Measurements from ENCODE around the gene RUSF1.
"Not testable (repeated sequence)": the region's sequence is repeated elsewhere in the genome, so short reads cannot be mapped to it uniquely, and the experiment has no call there.

RUSF1 gene

DNA sequence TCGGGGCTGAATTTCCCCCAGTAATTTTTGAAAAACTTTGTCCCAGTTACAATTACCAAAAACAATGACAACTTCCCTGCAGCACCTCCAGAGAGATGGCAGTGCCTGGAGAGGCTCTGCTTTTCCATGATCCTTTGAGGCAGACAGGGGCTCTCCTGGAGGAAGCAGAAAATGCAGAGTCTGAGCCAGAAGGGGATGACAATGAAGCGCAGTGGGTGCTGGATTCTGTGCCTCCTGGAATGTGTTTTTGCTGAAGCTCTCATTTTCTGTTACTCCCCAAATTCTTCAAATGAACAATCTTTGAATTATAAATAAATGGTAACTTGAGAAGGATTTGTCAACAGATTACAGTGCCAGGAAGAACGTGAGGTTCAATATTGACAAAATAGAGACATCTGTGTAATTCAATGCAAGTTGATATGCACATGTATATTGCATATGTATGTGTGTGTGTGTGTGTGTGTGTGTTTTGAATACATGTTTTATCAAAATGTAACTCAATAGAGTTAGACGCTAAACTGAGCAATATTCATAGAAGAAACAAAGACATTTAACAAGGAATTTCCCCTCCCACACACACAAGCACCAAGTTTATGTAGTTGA is 9.7 kb upstream of the RUSF1 start:
- DNase-seq (ENCODE audit: low spot score) = no peak

- no peak for DNase-seq (ENCODE audit: low spot score)
Measured at GRCh38 chr16:31513884-31514283, 5.7 kb upstream of the RUSF1 start.

- DNase-seq (ENCODE audit: low spot score) = peak; percentile 6
Measured at GRCh38 chr16:31513126-31513525, 4.9 kb upstream of the RUSF1 start.

DNA sequence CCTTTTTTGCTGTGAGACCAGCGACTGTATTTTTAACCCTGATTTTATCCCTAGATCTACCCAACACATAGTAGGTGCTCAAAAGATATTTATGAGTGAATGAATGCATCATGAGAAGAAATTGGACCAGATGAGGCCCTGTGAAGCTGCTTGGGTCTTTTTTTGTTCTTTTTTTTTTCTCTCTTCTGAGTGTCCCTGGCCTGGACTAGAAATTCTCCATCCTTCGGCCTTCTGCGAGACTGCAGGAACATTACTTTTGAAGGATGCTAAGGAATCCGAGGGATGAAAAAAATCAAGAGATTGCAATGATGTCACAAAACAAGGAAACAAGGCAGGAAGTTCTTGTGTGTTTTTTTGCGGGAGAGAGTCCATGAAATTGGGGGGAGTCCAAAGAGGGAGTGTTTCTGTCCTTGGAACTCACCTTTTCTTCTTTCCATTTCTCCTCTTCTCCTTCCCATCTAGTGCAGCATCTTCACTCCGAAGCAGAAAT is 560 bp upstream of the RUSF1 start:
- peak; percentile 11 for DNase-seq (ENCODE audit: low spot score)

DNA sequence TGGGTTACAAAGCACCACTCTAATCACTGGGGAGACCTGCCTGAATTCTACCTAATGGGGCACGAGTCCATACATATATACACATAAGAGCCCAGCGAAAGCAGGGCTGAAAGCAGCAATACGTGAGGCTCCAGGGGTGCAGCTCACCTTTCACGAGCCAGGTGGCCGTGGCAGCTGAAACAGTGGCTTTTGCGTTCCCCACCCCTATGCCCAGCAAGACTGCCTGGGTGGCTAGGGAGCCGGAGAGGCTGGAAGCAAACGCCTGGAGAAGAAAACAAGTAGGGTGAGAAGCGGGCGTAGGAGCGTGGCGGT is 618 bp downstream of the RUSF1 start:
- DNase-seq (ENCODE audit: low spot score) = peak; percentile 4

- no peak for DNase-seq (ENCODE audit: low spot score)
Measured at GRCh38 chr16:31505483-31505882, 2.7 kb downstream of the RUSF1 start.

DNA sequence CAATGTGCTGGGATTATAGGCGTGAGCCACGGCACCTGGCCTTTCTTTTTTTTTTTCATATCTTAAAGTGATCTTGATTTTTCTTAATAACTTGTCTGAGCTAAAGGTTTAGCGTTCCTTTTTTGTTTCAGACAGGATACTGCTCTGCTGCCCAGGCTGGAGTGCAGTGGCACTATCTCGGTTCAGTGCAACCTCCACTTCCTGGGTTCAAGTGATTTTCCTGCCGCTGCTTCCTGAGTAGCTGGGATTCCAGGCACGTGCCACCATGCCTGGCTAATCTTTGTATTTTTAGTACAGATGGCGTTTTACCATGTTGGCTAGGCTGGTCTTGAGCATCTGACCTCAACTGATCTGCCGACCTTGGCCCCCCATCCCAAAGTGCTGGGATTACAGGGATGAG is 4.0 kb downstream of the RUSF1 start:
- DNase-seq (ENCODE audit: low spot score) = no peak

DNA sequence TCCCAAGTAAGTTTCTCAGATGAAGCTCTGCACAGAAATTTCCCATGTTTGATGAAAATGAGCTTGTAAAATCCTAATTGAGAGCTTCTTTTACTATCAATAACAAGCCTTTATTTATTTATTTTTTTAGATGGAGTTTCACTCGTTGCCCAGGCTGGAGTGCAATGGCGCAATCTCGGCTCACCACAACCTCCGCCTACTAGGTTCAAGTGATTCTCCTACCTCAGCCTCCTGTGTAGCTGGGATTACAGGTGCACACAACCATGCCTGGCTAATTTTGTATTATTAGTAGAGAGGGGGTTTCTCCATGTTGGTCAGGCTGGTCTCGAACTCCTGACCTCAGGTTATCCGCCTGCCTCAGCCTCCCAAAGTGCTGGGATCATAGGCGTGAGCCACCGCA is 4.6 kb downstream of the RUSF1 start:
- not testable (repeated sequence) for DNase-seq (ENCODE audit: low spot score)

- no peak for DNase-seq (ENCODE audit: low spot score)
Measured at GRCh38 chr16:31502981-31503380, 5.2 kb downstream of the RUSF1 start.

DNA sequence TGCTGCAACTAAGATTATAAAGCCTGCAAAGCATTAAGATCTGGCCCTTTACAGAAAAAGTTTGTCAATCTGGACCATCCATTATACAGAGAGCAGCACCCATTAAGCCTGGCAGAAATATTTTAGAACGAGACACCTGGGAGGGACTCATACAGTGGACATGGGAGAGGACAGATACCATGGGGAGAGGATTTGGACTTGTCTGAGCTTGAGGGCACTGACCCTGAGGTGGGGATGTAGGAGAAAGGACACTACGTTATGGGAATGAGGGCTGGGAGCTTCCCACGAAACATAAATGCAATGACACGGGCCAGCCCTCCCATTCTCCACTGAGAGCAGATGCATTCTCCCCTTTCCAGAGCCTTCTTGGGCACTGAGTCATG is 6.2 kb downstream of the RUSF1 start:
- no peak for DNase-seq (ENCODE audit: low spot score)

DNA sequence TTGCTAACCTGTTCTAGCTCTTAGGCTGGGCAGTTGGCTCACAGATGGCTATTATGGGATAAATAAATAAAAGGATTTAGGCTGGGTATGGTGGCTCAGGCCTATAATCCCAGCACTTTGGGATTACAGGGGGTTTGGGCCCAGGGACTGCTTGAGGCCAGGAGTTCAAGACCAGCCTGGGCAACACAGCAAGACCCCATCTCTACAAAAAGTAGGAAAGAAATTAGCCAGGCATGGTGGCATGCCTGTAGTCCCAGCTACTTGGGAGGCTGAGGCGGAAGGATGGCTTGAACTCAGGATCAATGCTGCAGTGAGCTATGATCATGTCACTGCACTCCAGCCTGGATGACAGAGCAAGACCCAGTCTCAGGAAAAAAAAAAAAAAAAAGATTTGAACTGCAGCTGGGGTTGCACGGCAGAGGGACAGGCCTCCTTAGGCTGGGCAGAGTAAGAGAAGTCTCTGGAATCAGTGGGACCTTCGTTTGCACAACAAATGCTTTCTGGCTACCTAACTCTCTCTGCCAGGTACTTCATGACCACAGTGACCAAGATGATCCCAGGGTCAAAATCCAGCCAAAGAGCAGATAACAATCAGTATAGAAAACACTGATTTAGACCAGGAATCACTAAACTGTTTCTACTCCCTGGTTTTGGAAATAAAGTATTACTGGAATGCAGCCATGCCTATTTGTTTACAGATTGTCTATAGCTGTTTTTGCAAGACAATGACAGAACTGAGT is 6.8 kb downstream of the RUSF1 start:
- DNase-seq (ENCODE audit: low spot score) = no peak

DNA sequence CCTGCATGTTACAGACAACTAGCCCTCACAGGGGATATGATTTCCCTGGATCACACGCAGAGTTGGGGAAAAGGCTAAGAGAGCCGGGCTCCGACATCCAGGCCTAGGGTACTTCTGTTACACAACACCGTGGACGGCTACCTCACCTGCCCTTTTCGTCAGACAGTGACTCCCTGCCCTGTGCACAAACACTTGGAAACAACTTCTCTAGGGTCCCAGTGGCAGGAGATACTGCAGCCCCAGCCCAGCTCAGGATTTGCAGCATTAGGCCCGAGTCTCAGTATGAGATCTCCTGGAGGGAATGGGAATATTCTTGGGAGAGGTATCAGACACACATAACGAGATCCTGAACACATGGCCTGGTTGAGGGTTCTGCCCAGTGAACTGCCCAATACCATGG is 8.3 kb downstream of the RUSF1 start:
- no peak for DNase-seq (ENCODE audit: low spot score)

GRCh38 chr16:31498493-31498892 is 9.7 kb downstream of the RUSF1 start:
- no peak for DNase-seq (ENCODE audit: low spot score)

GRCh38 chr16:31496670-31497069 is 11.5 kb downstream of the RUSF1 start:
- no peak for DNase-seq (ENCODE audit: low spot score)

DNA sequence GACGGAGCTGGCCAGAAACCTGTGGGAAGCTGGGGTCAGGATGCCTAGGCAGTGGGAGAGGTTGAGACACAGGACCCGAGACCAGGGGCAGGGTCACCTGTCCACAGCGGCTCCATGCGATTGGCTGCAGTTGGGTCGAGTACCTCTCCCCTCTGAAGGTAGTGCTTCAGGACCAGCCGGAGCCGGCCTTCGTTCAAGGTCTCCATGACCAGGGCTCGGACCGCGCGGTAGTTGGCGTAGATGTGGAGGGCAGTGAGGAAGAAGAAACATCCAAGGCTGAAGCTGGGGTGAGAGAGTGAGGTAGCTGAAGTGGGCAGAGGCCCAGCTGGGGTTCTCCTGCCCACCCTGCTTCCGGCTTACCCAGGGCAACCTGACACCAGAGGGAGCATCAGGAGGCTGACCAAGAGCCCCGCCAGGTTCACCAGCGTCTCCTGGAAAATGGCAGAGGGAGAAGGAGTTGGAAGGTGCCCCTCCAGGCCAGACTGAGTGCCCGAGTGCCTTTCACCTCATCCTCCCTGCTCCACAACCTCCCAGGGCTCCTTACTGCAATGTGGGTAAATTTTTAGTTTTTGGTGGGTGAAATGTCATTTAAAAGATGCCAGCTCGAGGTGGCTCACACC is 14.6 kb downstream of the RUSF1 start:
- DNase-seq (ENCODE audit: low spot score) = no peak

DNA sequence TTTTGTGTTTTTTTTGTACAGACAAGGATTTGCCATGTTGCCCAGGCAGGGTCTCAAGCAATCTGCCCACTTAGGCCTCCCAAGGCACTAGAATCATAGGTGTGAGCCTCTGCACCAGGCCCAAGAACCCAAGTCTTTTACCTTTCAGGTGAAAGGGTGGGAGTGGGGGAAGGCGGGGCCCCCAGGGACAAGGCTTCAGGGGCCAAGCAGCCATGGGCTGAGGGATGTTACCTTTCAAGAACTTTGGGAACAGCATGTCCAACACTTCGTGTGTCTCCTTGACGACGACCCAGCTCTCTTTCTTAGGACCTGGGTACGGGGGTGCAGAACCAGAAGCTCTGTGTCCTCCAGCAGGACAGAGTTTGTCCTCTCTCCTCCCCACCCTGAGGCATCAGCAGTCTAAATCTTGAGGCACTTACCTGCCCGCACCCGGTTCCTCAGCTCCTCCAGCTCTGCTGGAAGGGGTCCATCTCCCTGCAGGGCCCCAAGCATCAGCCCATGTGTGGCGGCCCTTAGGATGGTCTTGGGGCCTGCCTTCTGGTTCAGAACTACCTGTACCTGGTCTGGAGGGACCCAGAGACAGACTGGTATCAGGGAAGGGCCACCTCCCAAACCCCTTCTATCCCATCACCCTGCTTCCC is 16.3 kb downstream of the RUSF1 start:
- DNase-seq (ENCODE audit: low spot score) = no peak

DNA sequence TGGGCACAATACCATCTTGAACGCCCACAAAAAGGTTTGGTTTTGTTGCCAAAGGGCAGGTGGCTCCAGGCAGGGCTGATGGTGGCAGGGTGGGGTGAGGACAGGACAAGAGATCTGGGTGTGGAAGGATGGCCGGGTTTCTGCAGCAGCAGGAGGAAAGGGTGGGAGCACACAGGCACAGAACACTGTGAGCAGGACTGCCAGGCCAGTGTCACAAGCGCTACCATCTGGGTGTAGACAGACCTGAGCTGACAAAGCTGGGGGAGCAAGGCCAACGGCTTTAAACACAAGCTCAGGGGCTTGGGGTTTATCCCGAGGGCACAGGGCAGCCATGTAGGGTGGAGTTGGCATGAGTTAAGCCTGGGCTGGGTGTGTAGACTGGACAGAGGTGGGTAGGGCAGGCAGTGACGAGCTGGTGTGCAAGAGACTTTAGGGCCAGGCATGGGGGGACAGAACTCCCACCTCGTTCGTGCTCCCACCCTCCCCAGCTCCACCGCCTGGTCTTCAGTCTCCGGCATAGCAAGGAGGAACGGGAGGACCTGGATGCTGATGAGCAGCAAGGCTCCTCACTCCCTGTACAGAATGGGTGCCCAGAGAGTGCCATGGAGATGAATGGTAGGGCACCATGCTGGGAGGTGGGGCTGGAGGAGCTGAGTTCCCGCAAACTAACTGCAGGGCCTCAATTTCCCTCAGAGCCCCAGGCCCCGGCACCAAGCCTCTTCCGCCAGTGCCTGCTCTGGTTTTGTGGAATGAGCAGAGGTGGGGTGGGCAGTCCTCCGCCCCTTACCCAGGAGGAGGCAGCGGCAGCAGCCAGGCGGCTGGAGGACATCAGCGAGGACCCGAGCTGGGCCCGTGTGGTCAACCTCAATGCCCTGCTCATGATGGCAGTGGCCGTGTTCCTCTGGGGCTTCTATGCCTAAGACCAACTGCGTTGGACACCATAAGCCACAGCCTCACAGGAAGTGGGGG is 18.3 kb downstream of the RUSF1 start:
- no peak for DNase-seq (ENCODE audit: low spot score)

DNA sequence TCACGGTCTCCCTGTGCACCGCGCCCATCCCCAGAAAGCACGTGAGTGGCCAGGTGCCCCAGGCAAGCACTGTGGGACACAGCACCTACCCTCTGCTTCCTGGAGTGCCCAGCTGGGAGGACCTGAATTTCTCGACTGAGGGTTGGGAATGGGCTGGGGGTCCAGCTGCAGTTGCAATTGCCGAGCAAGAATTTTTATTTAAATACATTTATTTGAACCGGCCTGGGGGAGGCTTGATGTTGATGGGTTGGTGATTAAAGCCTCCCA is 19.0 kb downstream of the RUSF1 start:
- DNase-seq (ENCODE audit: low spot score) = no peak

DNA sequence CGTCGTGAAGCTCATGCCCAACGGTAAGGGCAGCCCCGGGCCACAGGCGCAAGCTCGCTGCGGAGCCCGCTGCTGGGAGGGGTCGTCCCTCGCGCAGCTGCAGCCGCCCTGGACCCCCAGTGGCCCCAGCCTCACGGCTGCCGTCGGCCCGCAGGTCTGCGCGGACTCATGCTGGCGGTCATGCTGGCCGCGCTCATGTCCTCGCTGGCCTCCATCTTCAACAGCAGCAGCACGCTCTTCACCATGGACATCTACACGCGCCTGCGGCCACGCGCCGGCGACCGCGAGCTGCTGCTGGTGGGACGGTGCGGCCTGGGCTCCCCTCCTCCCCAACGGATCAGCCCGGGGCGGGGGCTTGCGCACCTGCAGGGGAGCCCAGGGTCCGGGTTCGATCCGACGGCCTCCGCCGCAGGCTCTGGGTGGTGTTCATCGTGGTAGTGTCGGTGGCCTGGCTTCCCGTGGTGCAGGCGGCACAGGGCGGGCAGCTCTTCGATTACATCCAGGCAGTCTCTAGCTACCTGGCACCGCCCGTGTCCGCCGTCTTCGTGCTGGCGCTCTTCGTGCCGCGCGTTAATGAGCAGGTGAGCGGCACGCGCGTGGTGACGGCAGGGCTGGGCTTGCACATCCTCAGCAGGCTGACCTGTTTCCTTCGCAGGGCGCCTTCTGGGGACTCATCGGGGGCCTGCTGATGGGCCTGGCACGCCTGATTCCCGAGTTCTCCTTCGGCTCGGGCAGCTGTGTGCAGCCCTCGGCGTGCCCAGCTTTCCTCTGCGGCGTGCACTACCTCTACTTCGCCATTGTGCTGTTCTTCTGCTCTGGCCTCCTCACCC is 19.5 kb downstream of the RUSF1 start:
- DNase-seq (ENCODE audit: low spot score) = no peak

DNA sequence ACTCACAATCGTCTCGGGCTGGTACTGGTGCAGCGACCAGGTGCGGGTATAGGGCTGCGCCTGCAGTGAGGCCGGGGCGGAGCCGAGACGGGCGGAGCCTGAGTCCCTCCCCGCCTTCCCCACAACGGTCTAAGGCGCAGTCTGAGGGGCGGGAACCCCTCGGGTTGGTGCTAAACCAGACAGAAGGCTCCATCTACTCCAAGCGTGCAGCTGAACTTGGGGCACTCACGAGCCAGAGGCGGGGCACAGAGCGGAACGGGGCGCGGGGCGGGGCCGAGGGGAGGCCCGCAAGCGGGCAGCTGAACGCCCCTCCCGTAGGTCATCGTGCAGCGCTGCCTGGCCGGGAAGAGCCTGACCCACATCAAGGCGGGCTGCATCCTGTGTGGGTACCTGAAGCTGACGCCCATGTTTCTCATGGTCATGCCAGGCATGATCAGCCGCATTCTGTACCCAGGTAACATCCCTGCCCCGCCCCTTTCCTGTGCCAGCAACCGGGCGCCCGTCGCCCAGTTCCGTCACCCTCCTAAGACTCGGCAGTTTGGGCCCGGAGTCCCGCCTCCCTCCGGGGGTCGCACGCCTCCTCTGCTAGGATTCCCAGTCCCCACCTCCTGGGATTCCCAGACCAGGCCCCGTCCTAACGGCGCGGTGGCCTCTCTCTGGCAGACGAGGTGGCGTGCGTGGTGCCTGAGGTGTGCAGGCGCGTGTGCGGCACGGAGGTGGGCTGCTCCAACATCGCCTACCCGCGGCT is 20.3 kb downstream of the RUSF1 start:
- peak; percentile 83 for DNase-seq (ENCODE audit: low spot score)

Data from SW480 (cell line).